SU-DHL-6 (cell line): Measurements from ENCODE around the gene KDM4B.

Source experiments
- EZH2phosphoT487 ChIP-seq: fragments of 200-600 bp; sonication (generic), shearing (Covaris generic); conservative IDR thresholded peaks from 2 replicates; pipeline ENCODE4 v1.6.1; 2018; ENCODE audit warnings: mild to moderate bottlenecking, antibody characterized with exemption, low read length, moderate library complexity, mixed read lengths
- TF ChIP-seq, protein P1 (sequence below): fragments of 200-600 bp; sonication (generic); IDR thresholded peaks from one replicate; pipeline ENCODE4 v1.5.1; 2017; ENCODE audit warnings: antibody characterized with exemption, mild to moderate bottlenecking, low read length, moderate library complexity; ENCODE audit not compliant: insufficient read depth, poor library complexity, severe bottlenecking

GRCh38 chr19:5040544-5041167 is 71.7 kb downstream of the KDM4B start:
- TF ChIP-seq, protein P1, sequence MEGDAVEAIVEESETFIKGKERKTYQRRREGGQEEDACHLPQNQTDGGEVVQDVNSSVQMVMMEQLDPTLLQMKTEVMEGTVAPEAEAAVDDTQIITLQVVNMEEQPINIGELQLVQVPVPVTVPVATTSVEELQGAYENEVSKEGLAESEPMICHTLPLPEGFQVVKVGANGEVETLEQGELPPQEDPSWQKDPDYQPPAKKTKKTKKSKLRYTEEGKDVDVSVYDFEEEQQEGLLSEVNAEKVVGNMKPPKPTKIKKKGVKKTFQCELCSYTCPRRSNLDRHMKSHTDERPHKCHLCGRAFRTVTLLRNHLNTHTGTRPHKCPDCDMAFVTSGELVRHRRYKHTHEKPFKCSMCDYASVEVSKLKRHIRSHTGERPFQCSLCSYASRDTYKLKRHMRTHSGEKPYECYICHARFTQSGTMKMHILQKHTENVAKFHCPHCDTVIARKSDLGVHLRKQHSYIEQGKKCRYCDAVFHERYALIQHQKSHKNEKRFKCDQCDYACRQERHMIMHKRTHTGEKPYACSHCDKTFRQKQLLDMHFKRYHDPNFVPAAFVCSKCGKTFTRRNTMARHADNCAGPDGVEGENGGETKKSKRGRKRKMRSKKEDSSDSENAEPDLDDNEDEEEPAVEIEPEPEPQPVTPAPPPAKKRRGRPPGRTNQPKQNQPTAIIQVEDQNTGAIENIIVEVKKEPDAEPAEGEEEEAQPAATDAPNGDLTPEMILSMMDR: no peak
- TF ChIP-seq EZH2phosphoT487: no peak
